HG03378 (cell line): ENCODE measurements around the gene ZNF628.

ENCODE experiments used
- ATAC-seq: cut with Tn5 transposase; IDR thresholded peaks from one replicate; pipeline ENCODE4 v1.9.1; 2021; ENCODE audit warnings: mild to moderate bottlenecking, moderate library complexity; ENCODE audit not compliant: unreplicated experiment

The ZNF628 gene

GRCh38 chr19:55483706-55484592, 7.5 kb downstream of the ZNF628 start:
- no peak for ATAC-seq

- ATAC-seq: no peak
Observed at GRCh38 chr19:55484593-55485438, 8.4 kb downstream of the ZNF628 start, which contains the start of gene NAT14. Gene NAT14, plus strand, starts transcription at chr19:55485188. Its CDS starts 521 bp downstream, at chr19:55485709.

GRCh38 chr19:55485439-55486011, 9.1 kb downstream of the ZNF628 start:
- no peak for ATAC-seq

GRCh38 chr19:55486043-55486970, 9.9 kb downstream of the ZNF628 start:
- ATAC-seq: no peak

GRCh38 chr19:55486971-55487923, 10.8 kb downstream of the ZNF628 start:
- no peak for ATAC-seq

- ATAC-seq: no peak
Observed at GRCh38 chr19:55487924-55488687, 11.7 kb downstream of the ZNF628 start, which contains the start of gene SSC5D. Gene SSC5D, plus strand, starts transcription at chr19:55488436. Its CDS starts 154 bp downstream, at chr19:55488590.

GRCh38 chr19:55488986-55489710, 12.7 kb downstream of the ZNF628 start:
- no peak for ATAC-seq

- ATAC-seq: no peak
Observed at GRCh38 chr19:55489711-55490477, 13.5 kb downstream of the ZNF628 start.

GRCh38 chr19:55490478-55491432, 14.3 kb downstream of the ZNF628 start:
- ATAC-seq: no peak

- ATAC-seq: no peak
Observed at GRCh38 chr19:55491546-55492360, 15.3 kb downstream of the ZNF628 start.

- ATAC-seq: no peak
Observed at GRCh38 chr19:55492362-55492944, 16.0 kb downstream of the ZNF628 start.

- ATAC-seq: no peak
Observed at GRCh38 chr19:55493052-55493644, 16.7 kb downstream of the ZNF628 start.

GRCh38 chr19:55493645-55494171, 17.3 kb downstream of the ZNF628 start:
- ATAC-seq: no peak
